ENCODE data around the gene CD2BP2. TPM values are rescaled to one million over a fixed set of nuclear protein-coding genes. Genes with fewer than 3 reads are reported as not detected.

Gene CD2BP2
- total and polyA plus RNA-seq, 2 of the 8 experiments (the other 6 are each of a cell fraction or from before 2014, with no cell fraction given), result 22.4 to 55.3 TPM

- no peak for TF ChIP-seq CHD1 (IDR thresholded peaks at IDR 0.05; ENCODE audit: low read depth, low read length)
- TF ChIP-seq NRF1 (IDR thresholded peaks at IDR 0.05; ENCODE audit: low read depth, low read length), result no peak
- no peak for TF ChIP-seq BRCA1 (IDR thresholded peaks at IDR 0.05; ENCODE audit: low read depth, low read length)
- TF ChIP-seq FOSL1 (IDR thresholded peaks at IDR 0.05; ENCODE audit: insufficient read depth, low read depth, low read length), result no peak
- TF ChIP-seq BACH1 (IDR thresholded peaks at IDR 0.05; ENCODE audit: low read length), result no peak
- no peak for TF ChIP-seq POU5F1 (IDR thresholded peaks at IDR 0.05; ENCODE audit: low read depth, low read length)
- TF ChIP-seq CHD7 (IDR thresholded peaks at IDR 0.05; ENCODE audit: insufficient replicate concordance, low read length), result no peak
- TF ChIP-seq POLR2AphosphoS5 (IDR thresholded peaks at IDR 0.05; ENCODE audit: low read depth, low read length), result no peak
Measured at GRCh38 chr16:30372038-30372712, 17.1 kb upstream of the CD2BP2 start (continued).

Measured in H1 (cell line).